Liver (tissue), 3 donors: ENCODE results near the gene SPTBN5.

ENCODE experiments used
- FOXA1 ChIP-seq: IDR thresholded peaks from 2 replicates; pipeline ENCODE4 v1.6.1; 2016; ENCODE audit warnings: antibody characterized with exemption
- GABPA ChIP-seq, 2 donors: IDR thresholded peaks in 1 of 2; conservative IDR thresholded peaks in 1 of 2; 2 replicates each; pipeline ENCODE4 v1.6.1; 2016; ENCODE audit warnings: antibody characterized with exemption in 2 of 2, mild to moderate bottlenecking in 1 of 2, moderate library complexity in 1 of 2
- JUND ChIP-seq, 2 donors: IDR thresholded peaks; 2 replicates each; pipeline ENCODE4 v1.6.1; 2016; ENCODE audit warnings: antibody characterized with exemption in 2 of 2
- RXRA ChIP-seq, 2 donors: IDR thresholded peaks; 2 replicates each; pipeline ENCODE4 v1.6.1; 2017 to 2018; ENCODE audit warnings: antibody characterized with exemption in 2 of 2, mild to moderate bottlenecking in 1 of 2
- TAF1 ChIP-seq: conservative IDR thresholded peaks from 2 replicates; pipeline ENCODE4 v1.6.1; 2016; ENCODE audit warnings: antibody characterized with exemption, mild to moderate bottlenecking
- TF ChIP-seq, protein P1 (sequence below): fragments of 150-350 bp; IDR thresholded peaks from 2 replicates; pipeline ENCODE4 v1.5.1; 2017; ENCODE audit warnings: improper control_type of control experiment, low read depth, low read length; ENCODE audit not compliant: missing input control
- donor health status: healthy.
- donor health status: healthy.

DNA sequence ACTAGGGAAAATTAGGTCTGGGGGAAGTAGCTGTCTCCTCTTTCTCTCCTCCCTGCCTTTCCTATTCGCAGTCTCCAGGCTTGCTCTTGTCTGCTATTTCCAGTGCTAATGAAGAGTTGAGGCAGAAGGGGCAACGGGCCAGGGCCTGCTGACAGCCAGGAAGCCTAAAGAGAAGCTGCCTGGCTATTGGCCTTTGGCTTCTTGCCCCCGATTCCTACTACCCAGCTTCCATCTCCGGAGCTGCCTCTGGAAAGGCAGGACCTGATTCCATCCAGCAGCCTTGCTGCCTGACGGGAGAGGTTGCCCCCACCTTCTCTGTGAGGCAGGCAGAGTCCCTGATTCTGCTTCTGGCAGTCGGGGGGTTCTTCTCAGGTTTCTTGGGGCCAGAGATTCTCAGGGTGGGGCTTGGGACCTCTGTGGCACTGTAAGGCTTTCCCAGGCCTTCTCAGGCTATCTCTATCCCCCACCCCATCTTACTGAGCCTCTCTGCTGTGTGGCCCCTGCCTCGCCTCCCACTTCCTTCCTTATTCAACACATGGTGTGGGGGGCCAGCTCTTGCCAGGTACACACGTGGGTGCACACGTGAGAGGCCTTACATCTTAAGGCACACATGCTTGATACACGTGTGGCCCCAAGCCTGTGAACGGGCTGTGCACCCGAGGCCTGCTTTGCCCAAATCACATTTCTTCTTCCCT is 84.2 kb downstream of the SPTBN5 start:
- no peak for TF ChIP-seq GABPA (IDR thresholded peaks at IDR 0.05 in 1 of 2, conservative IDR thresholded peaks at IDR 0.05 in 1 of 2)
- TF ChIP-seq, protein P1, sequence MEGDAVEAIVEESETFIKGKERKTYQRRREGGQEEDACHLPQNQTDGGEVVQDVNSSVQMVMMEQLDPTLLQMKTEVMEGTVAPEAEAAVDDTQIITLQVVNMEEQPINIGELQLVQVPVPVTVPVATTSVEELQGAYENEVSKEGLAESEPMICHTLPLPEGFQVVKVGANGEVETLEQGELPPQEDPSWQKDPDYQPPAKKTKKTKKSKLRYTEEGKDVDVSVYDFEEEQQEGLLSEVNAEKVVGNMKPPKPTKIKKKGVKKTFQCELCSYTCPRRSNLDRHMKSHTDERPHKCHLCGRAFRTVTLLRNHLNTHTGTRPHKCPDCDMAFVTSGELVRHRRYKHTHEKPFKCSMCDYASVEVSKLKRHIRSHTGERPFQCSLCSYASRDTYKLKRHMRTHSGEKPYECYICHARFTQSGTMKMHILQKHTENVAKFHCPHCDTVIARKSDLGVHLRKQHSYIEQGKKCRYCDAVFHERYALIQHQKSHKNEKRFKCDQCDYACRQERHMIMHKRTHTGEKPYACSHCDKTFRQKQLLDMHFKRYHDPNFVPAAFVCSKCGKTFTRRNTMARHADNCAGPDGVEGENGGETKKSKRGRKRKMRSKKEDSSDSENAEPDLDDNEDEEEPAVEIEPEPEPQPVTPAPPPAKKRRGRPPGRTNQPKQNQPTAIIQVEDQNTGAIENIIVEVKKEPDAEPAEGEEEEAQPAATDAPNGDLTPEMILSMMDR = no peak
- TF ChIP-seq FOXA1 = no peak
- no peak for TF ChIP-seq TAF1
- TF ChIP-seq JUND (IDR thresholded peaks at IDR 0.05) = no peak
- TF ChIP-seq RXRA (IDR thresholded peaks at IDR 0.05) = no peak
